Midbrain (tissue), 1 donor: ENCODE results near the gene KCNJ5.

Experiments used
- DNase-seq: peaks from one replicate; lab custom pipeline; 2025; lab: John Stamatoyannopoulos, UW

KCNJ5 gene

GRCh38 chr11:128895526-128895925 is 4.4 kb downstream of the KCNJ5 start:
- no peak for DNase-seq

GRCh38 chr11:128896356-128896755 is 5.2 kb downstream of the KCNJ5 start:
- no peak for DNase-seq

- no peak for DNase-seq
Measured at GRCh38 chr11:128897826-128898225, 6.7 kb downstream of the KCNJ5 start.

GRCh38 chr11:128898580-128899344 is 7.6 kb downstream of the KCNJ5 start:
- DNase-seq = no peak

- DNase-seq = peak; percentile 20
Measured at GRCh38 chr11:128900468-128900867, 9.3 kb downstream of the KCNJ5 start.

GRCh38 chr11:128901653-128902514 is 10.7 kb downstream of the KCNJ5 start:
- DNase-seq = no peak

GRCh38 chr11:128902515-128903066 is 11.4 kb downstream of the KCNJ5 start:
- DNase-seq = no peak

GRCh38 chr11:128903248-128904061 is 12.3 kb downstream of the KCNJ5 start:
- DNase-seq = peak; percentile 14

- no peak for DNase-seq
Measured at GRCh38 chr11:128904303-128904655, 13.1 kb downstream of the KCNJ5 start.

GRCh38 chr11:128904656-128905344 is 13.6 kb downstream of the KCNJ5 start:
- no peak for DNase-seq

- DNase-seq = no peak
Measured at GRCh38 chr11:128905345-128906184, 14.4 kb downstream of the KCNJ5 start.

GRCh38 chr11:128906185-128907050 is 15.3 kb downstream of the KCNJ5 start:
- peak; percentile 19 for DNase-seq

GRCh38 chr11:128907585-128907984 is 16.4 kb downstream of the KCNJ5 start:
- DNase-seq = no peak

- peak; percentile 30 for DNase-seq
Measured at GRCh38 chr11:128908391-128909246, 17.5 kb downstream of the KCNJ5 start.

- no peak for DNase-seq
Measured at GRCh38 chr11:128909438-128910125, 18.4 kb downstream of the KCNJ5 start.

GRCh38 chr11:128910576-128910975 is 19.4 kb downstream of the KCNJ5 start:
- no peak for DNase-seq

- no peak for DNase-seq
Measured at GRCh38 chr11:128911239-128911638, 20.1 kb downstream of the KCNJ5 start.

GRCh38 chr11:128911701-128912100 is 20.5 kb downstream of the KCNJ5 start:
- DNase-seq = no peak
